HG02981 (cell line): ENCODE results near the gene MB.
"Not testable (repeated sequence)": the region's sequence is repeated elsewhere in the genome, so short reads cannot be mapped to it uniquely, and the experiment has no call there.

ENCODE experiments used
- ATAC-seq: cut with Tn5 transposase; IDR thresholded peaks from one replicate; pipeline ENCODE4 v1.9.1; 2021; ENCODE audit warnings: mild to moderate bottlenecking, moderate library complexity; ENCODE audit not compliant: unreplicated experiment

The MB gene

DNA sequence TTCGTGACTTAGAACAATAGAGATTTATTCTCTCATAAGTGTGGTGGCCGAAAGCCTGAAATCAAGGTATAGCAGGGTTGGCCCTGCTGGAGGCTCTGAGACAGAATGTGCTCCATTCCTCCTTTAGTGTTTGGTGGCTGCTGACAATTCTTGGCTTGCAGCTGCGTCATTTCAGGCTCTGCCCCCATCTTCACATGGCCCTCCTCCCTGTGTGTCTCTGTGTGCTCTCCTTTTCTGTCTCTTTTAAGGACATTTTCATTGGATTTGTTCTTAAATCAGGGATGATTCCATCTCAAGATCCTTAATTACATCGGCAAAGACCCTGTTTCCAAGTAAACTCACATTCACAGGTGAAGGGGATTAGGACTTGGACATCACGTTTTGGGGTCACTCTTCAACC lies 20.9 kb upstream of the MB start:
- no peak for ATAC-seq

DNA sequence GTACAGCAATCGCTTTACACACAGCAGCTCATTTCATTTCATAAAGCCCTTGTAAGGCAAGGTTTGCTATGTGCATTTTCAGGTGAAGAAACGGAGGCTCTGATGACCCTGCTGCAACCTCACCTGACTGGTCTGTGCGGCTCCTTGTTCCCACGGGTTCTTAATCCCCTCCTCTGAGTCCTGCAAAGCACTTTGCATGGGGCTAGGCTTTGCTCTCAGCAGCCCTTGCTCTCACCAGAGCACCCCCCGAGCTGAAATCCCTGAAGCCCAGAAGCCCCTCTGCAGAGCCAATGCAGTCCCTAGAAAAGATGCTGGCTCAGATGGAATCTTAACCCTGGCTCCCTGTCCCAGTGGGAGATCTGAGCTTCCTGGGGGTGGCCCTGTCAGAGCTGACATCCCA lies 20.1 kb upstream of the MB start:
- ATAC-seq, result no peak

DNA sequence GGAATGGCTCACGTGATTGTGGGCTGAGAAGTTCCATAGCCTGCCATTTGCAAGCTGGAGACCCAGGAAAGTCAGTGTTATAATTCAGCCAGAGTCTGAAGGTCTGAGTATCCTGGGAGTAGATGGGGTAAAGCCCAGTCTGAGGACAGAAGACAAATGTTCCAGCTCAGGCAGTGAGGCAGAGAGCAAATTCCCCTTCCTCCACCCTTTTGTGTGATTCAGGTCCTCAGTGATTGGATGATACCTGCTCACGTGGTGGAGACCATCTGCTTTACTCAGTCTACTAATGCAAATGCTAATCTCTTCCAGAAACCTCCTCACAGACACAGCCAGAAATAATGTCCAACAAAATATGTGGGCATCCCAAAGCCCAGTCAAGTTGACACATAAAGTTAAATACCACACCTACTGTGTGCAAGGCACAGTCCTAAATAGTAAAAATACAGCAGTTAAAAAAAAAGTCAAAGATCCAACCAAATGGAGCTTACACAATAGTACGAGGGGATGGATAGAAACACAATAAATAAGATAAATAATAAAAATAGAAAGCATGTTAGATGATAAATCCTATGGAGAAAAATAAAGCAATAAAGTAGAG lies 17.9 kb upstream of the MB start:
- ATAC-seq, result no peak

DNA sequence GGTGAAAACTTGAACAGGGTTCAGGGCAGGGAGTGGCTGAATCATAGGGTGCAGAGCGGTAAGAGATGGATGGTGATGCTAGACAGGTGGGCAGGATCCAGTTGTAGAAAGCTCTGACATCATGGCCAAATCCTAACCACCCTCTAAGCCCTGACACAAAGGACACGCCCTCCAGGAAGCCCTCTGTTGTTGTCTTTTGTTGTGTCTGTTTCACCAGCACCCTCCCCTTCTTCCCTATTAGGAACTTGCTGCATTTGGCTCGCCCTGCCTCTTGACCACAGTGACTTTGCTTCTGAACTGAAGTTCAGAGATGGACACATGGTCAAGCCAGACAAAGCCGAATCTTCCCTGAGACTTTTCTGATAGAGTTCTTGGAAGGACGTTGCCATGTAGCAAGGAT lies 16.9 kb upstream of the MB start:
- no peak for ATAC-seq

DNA sequence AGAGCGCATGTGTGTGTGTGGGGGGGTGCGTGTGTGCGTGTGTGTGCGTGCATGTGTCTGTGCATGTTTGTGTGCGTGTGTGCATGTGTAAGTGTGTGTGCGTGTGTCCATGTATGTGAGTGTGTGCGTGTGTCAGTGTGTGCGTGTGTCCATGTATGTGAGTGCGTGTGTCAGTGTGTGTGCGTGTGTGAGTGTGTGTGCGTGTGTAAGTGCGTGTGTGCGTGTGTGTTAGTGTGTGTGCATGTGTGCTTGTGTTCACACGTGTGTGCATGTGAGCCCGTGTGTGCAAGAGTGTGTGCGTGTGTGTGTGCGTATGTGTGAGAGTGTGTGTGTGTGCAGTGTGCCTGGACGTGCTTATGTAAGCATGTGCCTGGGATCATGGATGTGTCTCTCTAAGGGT lies 16.4 kb upstream of the MB start:
- no peak for ATAC-seq

DNA sequence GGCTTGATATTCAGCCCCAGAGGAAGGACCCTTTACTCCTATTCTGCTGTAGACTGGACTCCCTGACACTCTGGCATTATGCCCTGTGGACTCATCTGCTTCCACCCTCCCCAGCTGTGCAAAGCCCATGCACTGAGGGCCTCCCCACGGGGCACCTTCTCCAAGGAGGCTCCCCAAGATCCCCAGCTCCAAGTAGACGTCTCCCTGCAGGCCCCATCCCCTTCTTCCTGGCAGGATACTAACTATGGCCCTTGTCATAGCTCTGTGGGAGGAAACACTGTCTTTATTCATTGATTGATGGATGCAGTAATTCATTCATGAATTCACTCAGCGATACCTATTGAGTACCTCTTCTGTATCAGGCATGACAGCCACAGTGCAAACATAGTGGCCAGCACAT lies 15.8 kb upstream of the MB start:
- no peak for ATAC-seq

DNA sequence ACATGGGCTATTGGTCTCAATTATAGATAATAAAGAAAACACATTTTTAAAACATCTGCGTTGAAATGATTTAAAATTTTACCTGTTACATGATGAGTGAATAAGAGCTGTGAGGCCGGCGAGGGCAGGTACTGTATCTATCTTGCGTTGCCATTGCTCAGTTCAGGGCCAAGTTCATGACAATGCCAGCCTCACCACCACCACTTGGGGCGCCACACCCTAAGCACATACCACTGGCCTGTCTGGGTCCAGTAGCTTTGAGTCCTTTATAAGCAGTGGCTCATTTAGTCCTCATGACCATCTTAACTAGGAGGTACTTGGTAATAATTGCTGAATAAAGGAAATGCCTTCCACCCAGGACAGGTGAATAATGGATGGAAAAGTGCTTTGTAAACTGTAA lies 14.5 kb upstream of the MB start:
- no peak for ATAC-seq

DNA sequence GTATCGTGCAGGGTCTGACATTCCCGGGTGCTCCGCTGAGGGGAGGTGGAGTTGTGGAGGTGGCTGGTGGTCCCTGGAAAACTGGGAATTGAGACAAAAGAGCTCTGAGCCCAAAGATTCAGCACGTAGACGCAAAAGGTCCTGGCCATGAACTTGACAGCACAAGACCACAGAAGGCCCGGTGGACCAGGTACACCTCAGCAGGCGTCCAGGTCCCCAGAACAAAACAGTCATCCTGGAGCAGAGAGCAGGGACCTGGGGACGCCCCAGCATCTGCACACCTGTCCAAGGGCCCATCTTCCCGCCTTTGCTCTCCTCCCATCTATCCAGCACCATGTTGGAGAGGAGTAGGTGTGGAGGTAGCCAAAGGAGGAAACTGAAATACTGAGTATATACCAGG lies 13.8 kb upstream of the MB start:
- no peak for ATAC-seq

DNA sequence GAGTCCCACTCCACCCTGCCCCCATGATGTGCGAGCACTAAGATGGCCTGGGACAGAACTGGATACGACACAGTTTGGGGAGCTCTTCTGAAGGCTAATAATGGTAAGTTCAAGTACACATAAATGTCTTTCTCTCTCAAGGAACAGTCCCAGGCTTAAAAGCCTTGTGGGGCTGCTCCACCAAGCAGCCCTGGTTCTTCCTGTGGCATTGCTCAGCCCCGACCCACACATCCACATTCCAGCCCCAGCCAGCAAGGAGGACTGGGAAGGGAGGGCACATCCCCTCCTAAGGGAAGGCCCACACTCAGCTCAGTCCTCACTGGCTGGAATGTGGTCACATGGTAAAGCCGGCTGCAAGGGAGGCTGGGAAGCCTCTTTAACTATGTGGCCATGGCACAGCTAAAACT lies 13.3 kb upstream of the MB start:
- ATAC-seq, result no peak

DNA sequence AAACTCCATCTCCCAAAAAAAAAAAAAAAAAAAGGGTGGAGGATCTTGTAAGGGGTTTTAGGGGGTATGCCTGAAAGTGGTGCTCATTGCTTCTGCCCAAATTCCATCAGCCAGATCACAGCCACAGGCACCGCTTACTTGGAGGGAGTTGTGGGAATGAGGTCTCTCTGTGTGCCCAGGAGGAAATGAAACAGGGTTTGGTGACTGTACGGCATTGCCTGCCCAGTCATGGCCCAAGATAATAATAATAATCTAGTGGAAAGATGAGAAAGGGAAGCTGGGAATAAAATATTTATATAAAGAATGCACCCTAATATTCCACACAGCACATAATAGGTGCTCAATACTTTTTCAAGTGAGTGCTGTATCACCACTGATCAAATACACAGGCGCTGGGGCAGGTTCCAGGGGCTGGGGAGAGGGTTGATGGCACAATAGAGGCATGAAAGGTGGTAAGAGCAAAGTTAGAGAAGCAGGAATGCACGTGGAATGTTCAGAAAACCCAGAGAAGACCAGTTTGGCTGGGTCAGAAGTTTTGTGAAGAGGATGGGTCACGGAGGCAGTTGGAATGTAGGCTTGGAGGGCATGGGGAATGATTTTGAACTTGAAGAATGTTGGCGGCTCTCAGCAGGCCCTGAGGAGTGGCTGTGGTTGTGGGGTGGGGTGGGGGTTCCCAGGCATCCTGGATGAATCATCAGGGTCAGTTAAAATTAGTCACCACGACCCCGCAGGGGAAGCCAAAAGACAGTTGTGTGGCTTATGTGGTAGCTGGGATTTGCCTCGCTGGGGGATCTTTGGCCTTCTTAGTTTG lies 12.5 kb upstream of the MB start:
- no peak for ATAC-seq

DNA sequence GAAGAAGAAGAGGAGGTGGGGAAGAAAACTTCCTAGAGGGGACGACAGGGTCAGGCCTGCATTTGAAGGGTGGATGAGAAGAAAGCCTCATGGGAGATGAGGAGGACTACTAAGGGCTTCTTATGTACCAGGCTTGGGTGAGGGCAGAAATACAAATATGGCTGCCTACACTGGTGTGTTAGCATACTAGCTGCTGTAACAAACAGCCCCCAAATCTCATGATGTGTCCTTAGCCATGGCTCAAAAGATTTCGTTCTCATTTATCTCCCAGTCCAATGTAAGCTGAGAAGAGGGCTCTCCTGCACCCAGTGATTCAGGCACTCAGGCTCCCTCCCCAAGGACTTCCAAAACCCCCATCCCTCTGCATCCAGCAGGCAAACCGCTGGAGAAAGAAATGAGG lies 11.6 kb upstream of the MB start:
- no peak for ATAC-seq

DNA sequence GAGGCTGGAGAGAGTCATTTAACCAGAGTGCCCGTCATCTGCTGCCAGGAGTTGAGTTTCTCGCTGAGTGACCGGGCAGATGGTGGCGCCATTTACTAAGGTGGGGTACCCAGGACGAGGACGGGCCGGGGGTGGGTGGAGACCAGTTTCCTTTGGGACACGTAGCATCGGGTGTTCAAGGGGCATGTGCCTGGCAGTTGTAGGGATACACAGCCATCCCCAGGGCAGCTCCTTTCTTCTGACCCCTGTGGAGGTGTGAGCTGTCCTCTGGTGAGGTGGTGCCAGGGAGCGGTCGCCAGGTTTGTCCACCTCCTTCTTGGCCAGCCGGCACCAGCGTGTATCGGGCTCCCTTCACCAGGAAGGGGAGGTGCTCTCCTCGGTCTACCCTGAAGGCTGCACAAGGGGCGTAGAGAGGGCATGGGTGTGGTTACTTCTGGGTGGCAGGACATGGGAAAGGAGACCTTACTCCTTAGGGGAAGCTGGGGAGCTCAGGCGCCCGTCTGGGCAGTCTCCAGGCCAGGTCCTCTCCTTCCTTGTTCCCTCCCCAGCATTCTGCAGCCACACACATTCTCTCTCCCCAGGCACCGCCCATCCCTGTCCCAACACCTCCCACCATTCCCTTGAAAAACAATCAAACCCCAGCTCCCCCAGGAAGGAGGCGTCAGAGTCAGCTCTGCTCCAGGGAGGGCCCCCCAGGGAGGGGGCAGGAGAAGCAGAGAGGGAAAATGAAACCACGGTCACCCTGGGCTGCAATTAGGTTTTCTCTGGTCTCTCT lies 10.3 kb upstream of the MB start:
- ATAC-seq, result no peak

DNA sequence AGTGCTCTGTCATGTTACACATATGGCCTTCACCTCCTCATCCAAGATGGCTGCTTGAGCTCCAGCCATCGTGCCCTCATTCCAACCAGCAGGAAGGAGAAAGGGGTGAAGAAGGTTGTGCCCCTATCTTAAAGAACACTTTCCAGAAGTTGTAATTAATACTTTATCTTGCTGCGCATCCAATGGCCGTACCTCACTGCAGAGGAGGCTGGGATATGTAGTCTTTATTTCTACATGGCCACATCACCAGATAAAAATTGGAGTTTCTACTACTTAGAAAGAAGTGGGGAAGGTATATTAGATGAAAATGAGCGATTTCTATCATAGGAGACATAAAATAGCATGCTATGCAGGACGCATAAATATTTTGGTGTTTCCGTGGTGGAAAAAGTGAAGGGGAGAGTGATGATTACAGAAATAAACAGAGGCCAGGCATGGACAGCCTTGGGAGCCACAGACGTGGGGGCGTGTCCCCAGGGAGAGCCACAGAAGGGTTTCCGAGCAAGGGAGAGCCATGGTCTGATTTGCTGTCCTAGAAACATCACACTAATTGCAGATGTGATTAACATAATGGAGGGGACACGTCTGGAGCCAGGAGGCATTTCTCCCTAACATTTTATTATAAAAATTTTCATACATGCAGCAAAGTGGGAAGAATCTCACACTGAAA lies 8.8 kb upstream of the MB start:
- ATAC-seq, result no peak

DNA sequence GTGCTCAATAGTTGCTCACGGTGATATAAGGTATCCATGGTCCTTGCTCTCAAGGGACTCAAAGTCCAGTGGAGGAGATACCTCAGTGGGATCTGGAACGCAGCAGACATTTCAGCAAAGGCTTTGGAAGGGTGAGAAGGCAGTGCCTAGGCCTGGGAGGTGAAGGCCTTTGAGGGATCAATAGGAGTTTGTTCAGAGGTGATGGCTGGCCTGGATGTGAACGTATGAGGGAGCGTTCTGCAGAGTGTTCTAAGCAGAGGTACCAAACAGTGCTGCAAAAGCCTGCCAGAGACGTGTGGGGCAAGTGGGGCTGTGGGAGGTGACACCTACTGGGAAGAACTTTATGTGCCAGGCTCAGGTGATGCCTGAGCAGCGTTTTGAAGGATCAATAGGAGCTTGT lies 7.4 kb upstream of the MB start:
- no peak for ATAC-seq

DNA sequence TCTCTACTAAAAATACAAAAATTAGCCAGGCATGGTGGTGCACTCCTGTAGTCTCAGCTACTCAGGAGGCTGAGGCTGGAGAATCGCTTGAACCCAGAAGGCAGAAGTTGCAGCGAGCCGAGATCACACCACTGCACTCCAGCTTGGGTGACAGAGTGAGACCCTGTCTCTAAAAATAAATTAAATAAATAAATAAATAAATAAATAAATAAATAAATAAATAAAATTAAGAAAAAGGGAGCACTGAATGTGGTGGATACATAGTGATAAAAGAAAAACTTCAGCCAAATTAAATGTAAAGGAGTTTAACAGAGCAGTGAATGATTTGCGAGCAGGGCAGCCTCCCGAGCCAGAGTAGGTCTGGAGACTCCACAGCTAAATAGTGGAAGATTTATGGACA lies 6.8 kb upstream of the MB start:
- ATAC-seq, result not testable (repeated sequence)

DNA sequence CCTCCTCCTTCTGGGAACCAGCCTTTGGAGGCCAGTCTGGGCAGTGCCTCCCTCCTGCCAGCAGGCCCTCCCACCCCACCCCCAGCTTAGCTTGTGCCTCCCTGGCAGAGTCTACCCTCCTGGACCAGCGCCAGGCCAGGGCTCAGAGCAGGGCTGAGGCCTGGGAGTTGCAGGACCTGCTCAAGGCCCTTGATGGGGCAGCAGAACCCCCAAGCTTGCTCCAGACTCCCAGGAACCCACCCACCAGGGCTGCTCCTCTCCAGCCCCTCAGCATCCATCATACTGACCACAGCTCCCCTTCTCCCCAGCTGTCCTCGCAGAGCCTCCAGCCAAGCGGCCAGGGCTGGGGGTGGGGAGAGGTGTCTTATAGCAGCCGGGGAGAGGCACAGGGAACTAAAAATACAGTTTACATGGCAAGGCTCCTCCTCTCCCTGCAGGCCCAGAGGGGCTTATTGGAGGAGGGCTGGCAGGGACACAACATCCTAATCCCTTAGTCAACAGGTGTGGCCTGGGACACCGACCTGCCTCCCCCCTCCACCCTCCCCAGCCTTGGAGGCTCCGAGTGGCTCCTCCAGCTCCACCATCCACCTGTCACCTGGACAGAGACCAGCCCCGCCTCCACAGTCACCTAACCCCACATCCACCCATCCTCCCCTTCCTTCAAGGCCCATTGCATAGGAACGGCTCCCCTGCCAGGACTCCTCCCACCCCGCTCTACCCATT lies 5.2 kb upstream of the MB start:
- no peak for ATAC-seq

DNA sequence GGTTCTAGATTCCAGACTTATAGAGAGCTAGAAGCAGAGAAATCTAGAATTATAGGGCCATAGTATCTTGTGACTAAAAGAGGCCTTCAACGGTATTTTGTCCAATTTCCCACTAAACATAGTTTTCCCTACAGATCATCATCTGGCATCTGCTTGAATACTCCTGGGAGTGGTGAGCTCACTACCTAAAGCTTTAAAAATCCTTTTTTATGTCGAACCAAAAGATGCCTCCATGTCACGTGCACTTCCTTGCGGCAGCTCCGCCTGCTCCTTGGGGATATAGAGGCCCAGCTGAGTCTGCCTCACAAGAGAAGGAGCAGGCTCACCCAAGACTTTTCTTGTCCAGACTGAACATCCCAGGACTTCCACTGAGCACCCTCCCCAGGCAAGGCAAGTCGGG lies 4.3 kb upstream of the MB start:
- ATAC-seq, result no peak

DNA sequence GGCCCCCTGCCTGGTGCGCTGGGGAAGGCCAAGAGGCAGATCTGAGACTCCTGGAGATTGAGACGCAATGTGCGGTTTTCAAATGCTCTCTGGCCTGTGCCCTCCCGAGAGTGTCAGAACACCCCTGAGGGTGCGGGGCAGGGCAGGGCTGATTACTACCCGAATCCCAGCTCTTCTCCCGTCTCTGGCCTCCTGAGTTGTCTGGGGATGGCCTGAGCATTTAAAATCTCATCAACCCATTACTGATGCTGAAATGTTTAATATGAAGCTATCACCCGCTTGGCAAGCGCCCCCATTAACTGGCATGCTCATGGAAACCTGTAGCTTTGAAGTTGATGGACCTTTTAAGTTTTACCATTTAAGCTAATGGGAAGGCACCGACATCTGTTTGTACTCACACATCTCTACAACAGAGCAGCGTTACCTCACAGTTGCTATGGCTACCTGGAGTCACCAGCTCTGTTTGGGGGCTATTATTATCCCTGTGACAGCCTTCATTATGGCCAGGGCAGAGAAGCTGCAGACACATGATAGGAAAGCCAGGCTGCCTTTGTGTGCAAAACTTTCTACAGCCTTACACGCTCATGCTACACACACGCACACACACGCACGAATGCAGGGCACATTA lies 3.6 kb upstream of the MB start:
- no peak for ATAC-seq

DNA sequence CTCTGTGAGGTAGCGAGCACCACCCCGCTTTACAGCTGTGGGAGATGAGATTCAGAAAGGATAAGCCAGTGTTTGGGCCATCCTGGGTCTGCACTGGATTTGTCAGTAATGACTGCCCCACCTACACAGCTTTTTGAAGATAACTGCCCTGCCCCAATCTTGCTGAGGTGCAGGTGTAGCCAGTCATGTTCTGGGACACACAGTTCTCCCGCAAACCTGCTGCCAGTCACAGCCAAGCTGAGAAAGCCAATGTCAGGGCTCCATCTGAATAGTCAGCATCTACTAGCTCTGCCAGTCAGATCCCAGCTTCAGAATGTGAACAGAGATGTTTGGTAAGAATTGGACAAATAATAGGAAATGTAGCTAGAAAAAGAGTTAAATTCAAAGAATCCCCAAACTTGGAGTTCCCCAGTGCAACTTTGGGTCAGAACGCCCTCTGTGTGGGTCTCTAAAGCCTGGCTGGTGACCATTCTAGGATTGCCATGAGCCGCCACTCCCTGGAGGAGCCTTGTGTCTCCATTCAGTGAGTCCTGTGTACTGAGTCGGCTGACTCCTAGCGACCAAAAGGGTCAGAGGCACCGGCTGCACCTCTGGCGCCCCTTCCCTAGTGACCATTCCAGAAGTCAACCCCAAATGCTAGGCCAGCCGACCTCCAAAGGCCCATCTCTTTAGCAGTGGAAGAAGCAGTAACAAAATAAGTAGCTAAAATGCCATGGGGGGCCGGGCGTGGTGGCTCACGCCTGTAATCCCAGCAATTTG lies 2.4 kb upstream of the MB start:
- no peak for ATAC-seq
